HG02973 (cell line): ENCODE data around the gene DDX50.
A peak's percentile ranks its signal among the peaks of the same experiment; 100 is the strongest.
"Not testable (repeated sequence)": the region's sequence is repeated elsewhere in the genome, so short reads cannot be mapped to it uniquely, and the experiment has no call there.

Experiments
- ATAC-seq: cut with Tn5 transposase; IDR thresholded peaks from one replicate; pipeline ENCODE4 v1.9.1; 2021; ENCODE audit warnings: moderate library complexity; ENCODE audit not compliant: unreplicated experiment

The DDX50 gene

DNA sequence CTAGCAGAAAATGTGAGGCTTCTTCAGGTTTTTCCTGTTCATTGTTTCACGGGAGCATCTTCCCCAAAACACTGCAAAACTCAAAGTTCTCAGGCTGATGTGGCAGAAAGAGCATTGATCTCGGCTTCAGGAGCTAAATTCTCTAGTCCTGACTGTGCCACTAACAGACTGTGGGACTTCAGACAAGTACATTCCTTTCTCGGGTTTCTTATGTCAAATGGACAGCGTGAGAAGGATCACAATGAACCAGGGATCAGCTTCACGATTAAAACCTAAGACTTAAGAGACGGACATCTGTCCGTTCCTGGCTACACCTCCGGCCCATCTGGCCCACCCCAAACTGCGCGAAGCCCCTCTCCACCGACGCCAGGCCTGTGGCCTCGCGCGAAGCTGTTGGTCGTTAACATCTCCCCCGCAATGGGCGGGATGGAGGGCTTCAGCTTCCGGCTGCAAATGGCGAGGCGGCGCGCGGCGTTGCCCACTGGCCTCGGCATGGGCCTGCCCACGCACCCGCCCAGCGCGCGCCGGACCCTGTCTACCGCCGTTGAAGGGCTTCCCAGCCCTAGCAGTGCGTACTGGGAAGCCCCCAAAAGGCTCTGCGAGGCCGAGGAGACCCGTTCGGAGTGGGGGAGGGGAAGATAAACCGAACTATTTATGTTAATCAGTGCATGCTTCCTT, 549 bp upstream of the DDX50 start:
- no peak for ATAC-seq

DNA sequence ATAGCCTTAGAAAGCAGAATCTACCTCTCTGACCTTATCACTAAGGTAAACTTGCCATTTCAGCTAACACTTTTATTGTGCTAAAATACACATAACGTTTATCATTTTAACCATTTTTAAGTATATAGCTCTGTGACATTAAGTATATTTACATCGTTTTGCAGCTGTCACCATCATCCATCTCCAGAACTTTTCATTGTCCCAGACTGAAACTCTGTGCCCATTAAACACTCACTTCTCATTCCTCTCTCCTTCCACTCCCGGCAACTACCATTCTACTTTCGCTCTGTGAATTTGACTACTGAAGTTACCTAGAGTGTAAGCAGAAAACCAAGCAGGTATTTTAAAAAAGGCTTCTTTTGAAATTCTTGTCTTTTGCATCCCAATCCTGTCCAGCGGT, 1.3 kb downstream of the DDX50 start:
- ATAC-seq = no peak

DNA sequence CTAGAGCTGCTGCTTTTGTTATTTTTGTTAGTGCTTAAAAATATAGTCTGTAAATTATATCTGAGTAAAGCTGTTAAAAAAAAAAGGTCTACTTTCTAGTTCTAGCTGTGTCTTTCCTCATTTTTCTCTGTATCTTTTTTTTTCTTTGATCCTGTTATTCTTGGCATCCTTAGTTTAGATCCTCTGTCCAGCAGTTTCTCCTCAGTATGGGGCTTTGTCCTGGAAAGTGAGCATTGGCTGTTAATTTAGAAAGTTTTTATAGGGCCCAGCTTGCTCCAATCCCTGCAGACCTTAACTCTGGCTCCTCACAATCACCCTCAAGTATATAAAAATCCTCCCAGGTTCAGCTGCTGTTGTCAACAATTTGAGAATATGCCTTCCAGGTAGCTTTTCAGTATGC, 23.5 kb downstream of the DDX50 start:
- no peak for ATAC-seq

DNA sequence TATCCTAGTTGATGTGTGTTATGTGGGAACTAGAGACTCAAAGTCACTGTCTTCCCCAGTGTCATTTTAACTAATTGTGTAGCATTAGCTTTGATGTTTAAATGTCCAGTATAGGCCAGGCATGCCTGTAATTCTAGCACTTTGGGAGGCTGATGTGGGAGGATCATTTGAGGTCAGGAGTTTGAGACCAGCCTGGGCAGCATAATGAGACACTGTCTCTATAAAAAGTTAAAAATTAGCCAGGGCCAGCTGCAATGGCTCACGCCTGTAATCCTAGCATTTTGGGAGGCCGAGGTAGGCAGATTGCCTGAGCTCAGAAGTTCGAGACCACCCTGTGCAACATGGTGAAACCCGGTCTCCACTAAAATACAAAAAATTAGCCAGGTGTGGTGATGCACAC, 24.4 kb downstream of the DDX50 start:
- no peak for ATAC-seq

DNA sequence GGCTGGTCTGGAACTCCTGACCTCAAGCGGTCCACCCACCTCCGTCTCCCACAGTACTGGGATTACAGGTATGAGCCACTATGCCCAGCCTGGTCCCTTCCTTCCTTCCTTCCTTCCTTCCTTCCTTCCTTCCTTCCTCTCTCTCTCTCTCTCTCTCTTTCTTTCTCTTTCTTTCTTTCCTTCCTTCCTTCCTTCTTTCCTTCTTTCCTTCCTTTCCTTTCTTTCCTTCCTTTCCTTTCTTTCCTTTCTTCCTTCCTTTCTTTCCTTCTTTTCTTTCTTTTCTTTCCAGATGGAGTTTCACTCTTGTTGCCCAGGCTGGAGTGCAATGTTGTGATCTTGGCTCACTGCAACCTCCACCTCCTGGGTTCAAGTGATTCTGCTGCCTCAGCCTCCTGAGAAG, 28.0 kb downstream of the DDX50 start:
- ATAC-seq = not testable (repeated sequence)

DNA sequence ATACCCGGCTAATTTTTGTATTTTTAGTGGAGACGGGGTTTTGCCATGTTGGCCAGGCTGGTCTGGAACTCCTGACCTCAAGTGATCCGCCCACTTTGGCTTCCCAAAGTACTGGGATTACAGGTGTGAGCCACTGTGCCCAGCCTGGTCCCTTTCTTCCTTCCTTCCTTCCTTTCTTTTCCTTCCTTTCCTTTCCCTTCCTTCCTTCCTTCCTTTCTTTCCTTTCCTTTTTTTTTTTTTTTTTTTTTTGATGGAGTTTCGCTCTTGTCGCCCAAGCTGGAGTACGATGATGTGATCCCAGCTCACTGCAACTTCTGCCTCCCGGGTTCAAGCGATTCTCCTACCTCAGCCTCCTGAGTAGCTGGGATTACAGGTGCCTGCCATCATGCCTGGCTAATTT, 28.8 kb downstream of the DDX50 start:
- not testable (repeated sequence) for ATAC-seq

DNA sequence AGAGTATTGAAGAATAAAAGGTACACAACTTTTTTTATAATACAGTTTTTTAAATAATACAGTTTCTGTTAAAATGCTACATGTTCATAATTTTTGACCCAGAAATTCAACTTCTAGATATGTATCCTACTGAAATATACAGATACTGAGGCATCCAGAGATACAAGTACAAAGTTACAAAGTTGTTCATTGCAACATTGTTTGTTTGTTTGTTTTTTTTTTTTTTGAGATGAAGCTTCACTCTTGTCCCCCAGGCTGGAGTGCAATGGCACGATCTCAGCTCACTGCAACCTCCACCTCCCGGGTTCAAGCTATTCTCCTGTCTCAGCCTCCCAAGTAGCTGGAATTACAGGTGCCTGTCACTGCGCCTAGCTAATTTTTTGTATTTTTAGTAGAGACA, 31.7 kb downstream of the DDX50 start:
- not testable (repeated sequence) for ATAC-seq

DNA sequence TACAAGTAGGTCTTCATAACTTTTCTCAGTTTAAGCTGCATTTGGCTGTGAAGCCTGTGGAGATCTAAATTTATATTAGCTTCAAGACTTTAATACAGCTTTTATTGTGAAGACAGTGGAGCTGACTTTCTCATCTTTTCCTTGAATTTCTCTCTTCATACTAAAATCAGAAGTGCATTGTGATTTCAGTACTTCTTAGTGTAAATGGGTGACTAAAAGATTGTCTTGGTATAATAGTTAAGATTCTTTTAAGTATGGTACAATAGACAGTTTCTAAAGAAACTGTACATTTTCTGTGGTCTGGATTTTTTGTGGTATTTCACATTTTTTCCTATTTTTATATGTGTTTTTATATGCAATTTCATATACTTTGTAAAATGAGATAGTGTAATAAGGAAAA, 33.9 kb downstream of the DDX50 start:
- ATAC-seq = no peak

DNA sequence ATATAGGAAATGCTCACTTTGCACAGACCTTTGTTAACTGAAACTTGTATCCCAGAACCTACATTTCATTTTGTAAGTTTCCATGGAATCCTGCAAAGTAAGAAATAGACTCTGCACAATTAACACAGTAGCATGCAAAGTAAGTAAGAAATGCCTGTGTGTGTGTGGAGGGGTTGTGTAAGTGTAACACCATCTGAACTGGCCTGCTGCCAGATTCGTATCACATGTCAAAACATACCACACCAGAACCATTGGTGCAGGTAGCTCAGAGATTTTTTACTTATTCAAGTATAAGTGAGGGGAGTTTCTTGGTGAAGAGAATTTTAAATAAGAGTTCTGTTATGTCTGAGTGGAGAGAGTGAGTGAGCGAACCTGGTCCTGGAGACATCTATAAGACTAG, 37.0 kb downstream of the DDX50 start:
- ATAC-seq = no peak

DNA sequence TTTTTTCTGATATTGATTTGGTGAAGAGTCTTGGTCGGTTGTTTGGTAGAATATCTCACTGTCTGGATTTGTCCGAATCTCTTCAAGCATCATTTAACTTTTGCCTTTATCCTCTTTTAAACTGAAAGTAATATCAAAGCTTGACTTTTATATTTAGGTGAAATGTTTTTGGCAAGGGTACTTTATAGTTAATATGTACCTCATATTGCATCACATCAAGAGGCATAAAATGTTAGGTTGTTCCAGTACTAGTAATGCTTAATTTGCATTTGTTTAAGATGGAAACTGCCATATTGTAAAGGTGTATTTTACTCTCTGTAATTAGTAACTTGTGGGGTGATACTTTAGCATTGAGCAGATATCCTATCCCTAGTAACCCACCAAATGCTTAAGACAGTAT, 37.8 kb downstream of the DDX50 start:
- ATAC-seq = no peak

DNA sequence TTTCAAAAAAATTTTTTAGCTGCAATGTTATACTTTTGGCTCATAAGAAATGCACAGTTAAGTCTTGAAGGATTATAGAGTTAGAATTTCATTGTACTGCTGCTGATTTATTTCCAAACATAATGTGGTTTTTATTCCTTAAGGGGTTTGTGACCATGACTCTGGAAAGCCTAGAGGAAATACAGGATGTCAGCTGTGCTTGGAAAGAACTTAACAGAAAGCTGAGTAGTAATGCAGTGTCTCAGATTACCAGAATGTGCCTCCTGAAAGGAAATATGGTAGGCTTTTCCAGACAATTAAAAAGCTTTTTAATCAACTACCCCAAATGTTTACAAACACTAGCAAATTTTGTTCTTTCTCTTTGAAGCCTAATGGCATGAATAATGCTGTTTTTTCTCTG, 39.8 kb downstream of the DDX50 start:
- ATAC-seq = not testable (repeated sequence)

DNA sequence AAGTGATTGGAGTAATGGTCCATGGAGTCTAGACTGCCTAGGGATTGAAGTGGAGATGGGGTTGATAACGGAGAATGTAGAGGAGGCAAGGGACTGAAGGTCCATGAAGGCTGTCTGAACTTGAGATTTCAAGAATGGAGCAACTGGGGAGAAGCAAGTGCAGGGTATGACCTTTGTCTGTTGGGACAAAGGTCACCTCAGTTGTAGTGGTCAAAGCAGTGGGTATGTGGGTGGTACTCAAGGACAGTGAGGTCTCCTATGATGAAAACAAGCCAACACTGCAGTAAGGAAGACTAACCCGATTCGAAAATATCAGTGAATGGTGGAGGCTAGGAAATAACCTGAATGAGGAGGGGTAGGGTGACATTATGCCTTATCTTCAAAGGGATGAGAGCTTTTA, 49.5 kb downstream of the DDX50 start:
- no peak for ATAC-seq

DNA sequence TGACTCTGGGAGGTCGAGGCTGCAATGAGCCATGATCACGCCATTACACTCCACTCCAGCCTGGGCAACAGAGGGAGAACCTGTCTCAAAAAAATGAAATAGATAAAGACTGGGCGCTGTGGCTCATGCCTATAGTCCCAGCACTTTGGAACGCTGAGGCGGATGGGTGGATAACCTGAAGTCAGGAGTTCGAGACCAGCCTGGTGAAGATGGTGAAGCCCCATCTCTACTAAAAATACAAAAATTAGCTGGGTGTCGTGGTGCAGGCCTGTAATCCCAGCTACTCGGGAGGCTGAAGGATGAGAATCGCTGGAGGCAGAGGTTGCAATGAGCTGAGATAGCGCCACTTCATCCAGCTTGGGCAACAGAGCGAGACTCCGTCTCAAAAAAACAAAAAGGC, 53.8 kb downstream of the DDX50 start:
- no peak for ATAC-seq

DNA sequence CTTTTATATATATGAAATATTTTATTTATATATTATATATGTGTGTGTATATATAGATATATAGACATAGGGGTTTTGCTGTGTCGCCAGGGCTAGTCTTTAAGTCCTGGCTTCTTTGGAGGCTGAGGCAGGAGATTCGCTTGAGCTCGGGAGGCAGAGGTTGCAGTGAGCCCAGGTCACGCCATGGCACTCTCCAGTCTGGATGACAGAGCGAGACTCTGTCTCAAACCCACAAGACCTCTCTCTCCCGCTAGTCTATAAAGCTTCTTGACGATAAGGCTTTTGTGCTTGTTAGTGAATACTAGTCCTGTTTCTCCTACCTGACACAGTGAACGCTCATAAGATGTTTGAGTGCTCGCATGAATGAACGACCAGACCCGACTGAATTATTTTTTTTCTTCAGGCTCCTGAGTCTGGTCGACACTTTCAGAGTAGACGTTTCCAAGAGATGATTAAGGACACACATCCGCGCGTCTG, 54.3 kb downstream of the DDX50 start:
- peak; percentile 8 for ATAC-seq

DNA sequence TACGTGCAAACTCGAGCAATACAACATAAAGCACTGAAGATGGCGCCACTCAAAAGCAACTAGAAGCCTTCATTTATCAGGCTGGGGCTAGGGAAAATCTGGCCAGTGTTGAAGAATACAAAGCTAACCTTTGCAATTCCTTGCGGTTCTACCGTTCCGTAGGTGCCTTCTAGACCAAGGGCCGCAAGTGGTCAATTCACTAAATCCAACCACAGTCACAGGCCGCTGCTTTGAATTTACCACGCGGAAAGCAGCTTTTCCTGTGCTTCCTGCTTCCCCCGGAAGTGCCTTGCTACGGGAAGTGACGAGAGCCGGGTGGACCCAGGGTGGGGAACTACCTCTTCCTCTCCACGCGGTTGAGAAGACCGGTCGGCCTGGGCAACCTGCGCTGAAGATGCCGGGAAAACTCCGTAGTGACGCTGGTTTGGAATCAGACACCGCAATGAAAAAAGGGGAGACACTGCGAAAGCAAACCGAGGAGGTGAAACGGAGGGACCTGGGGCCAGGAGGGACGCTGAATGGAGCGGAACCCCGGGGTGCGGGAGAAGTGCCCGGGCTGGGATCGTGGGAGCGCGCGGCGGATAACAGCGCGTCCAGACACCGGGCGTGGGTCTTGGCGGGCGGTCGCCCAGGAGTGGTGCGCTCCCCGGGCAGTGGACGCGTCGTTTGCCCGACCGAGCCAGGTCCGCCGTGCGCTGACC, 54.9 kb downstream of the DDX50 start, which contains the start of gene DDX21:
Gene DDX21, plus strand, starts transcription at position 339 of the 701 bp plus-strand sequence. Its CDS starts 56 bp downstream, at position 395.
- peak; percentile 74 for ATAC-seq

DNA sequence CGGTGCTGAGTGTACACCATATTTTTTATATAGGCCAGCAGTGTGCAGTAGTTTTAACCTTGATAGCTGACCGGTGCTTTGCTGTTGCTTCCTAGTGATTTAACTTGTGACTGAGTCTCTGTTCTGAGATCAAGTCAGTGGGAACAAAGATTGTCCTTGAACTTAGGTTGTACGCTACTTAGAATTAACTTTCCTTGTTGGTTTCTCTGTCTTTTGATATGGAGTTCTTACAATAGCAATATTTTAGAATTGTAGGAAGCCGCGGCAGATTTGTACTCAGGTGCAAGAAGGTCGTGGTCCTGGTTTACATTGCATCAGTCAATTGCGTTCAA, 56.1 kb downstream of the DDX50 start:
- no peak for ATAC-seq

DNA sequence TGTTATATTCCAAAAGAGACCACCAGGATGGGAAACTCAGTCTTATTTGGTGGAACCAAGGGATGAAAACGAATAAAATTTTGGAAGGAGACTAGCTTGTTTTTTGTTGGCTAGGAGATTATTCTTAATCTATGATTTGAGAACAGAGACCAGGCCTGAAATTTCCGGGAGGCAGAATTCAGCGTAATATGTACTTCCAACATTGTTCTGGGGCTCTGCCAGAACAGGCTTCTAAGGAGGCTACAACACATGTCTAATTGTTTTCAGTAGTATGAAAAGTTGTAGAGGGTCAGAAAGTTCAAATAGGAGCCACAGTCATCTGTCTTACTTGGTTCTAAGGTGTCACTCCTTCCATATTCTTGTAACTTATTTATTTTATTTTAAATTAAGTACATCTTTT, 56.5 kb downstream of the DDX50 start:
- ATAC-seq = no peak

DNA sequence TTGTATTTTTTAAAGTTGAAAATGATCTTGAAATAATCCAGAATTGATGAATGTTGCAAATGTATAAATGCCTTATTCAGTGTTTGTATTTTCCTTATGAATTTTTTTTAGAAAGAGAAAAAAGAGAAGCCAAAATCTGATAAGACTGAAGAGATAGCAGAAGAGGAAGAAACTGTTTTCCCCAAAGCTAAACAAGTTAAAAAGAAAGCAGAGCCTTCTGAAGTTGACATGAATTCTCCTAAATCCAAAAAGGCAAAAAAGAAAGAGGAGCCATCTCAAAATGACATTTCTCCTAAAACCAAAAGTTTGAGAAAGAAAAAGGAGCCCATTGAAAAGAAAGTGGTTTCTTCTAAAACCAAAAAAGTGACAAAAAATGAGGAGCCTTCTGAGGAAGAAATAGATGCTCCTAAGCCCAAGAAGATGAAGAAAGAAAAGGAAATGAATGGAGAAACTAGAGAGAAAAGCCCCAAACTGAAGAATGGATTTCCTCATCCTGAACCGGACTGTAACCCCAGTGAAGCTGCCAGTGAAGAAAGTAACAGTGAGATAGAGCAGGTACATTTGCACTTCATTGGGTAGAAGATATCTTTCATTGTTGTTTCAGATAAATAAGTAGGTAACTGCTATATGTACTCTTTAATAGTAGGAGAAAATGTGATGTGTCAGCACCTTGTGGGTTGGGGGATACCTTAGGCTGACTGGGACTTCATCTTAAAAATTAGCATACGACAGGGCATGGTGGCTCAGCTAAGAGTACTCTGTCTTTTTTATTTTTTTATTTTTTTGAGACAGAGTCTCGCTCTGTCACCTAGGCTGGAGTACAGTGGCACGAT, 58.8 kb downstream of the DDX50 start:
- ATAC-seq = no peak

DNA sequence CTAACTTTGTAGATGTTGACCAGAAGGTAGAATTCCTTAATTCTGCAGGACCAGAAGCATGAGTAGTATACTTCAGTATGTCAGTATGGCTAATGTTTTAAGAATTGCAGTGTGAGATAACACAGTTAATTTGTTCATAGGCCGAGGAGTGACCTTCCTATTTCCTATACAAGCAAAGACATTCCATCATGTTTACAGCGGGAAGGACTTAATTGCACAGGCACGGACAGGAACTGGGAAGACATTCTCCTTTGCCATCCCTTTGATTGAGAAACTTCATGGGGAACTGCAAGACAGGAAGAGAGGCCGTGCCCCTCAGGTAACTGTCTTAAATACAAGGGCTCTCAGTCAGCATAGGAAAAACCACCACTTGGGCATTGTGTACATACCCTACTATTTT, 62.0 kb downstream of the DDX50 start:
- no peak for ATAC-seq

DNA sequence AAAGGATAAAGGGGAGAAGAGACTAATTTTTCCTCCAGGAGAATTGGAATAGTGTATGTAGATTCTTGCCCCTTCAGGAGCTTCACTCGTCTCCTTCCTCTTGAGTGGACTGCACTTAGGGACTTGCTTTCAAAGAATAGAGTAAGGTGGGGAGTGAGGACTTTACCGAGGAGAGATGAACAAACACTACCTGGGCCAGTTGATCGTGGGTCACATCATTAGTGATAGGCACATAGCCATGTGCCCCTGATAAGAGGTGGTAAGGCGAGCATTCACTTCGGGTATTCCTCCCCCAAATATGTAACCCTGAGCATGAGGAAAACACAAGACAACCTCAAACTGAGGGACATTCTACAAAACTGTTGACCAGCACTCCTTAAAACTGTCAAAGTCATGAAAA, 72.9 kb downstream of the DDX50 start:
- ATAC-seq = no peak

DNA sequence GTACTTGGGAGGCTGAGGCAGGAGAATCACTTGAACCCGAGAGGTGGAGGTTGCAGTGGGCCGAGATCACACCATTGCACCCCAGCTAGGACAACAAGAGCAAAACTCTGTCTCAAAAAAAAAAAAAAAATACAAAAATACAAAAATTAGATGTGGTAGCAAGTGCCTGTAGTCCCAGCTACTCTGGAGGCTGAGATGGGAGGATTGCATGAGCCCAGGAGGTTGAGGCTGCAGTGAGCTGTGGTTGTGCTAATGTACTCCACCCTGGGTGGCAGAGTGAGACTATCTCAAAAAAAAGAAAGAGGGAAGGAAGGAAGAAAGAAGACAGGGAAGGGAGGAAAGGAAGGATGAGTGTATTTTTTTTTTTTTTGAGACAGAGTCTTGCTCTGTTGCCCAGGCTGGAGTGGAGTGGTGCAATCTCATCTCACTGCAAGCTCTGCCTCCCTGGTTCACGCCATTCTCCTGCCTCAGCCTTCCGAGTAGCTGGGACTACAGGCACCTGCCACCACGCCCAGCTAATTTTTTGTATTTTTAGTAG, 74.9 kb downstream of the DDX50 start:
- not testable (repeated sequence) for ATAC-seq
